ENCODE results near the gene ECHS1.
"Not testable (repeated sequence)": the region's sequence is repeated elsewhere in the genome, so short reads cannot be mapped to it uniquely, and the experiment has no call there.

The ECHS1 gene

GRCh38 chr10:133379801-133380666 lies 6.9 kb upstream of the ECHS1 start:
- no peak for TF ChIP-seq CTCF (IDR thresholded peaks at IDR 0.05; ENCODE audit: control extremely low read depth, extremely low read depth, low read depth, missing control alignments)
- POLR2A ChIA-PET: interaction anchor here (0.6 kb wide), 1 partner anchor 11 kb away, joined by 3 read pairs; no protein-coding TSS in a partner anchor
- no peak for DNase-seq (ENCODE audit: extremely low spot score)
- CTCF ChIA-PET: interaction anchor here (1.0 to 1.4 kb wide), 2 partner anchors 11 to 50 kb away, joined by 3 to 4 read pairs; no protein-coding TSS in a partner anchor

GRCh38 chr10:133379152-133379800 lies 6.1 kb upstream of the ECHS1 start, which contains the start of gene PAOX:
TSS of gene PAOX (plus strand) at chr10:133379262. CDS start at chr10:133379317, 55 bp downstream.
- CTCF ChIA-PET: interaction anchor here (1.0 to 3.4 kb wide), 2 partner anchors 10 to 50 kb away, joined by 4 to 12 read pairs; no protein-coding TSS in a partner anchor
- POLR2A ChIA-PET: no interaction called here
- TF ChIP-seq CTCF (IDR thresholded peaks at IDR 0.05; ENCODE audit: control extremely low read depth, extremely low read depth, low read depth, missing control alignments): no peak
- DNase-seq (ENCODE audit: extremely low spot score): peak; percentile 84

- CTCF ChIA-PET: interaction anchor here (1.4 to 3.4 kb wide), 2 partner anchors 11 to 18 kb away, joined by 3 to 12 read pairs; no protein-coding TSS in a partner anchor
- POLR2A ChIA-PET: no interaction called here
These were observed 5.3 kb upstream of the ECHS1 start for GRCh38 chr10:133378251-133379096.

GRCh38 chr10:133377818-133378250 lies 4.7 kb upstream of the ECHS1 start:
- ChIA-PET POLR2A (no interaction called here), CTCF (interaction anchor here (1.0 to 3.4 kb wide), 4 partner anchors 12 to 48 kb away, joined by 3 to 12 read pairs (median 4); no protein-coding TSS in a partner anchor)
- no peak for DNase-seq (ENCODE audit: extremely low spot score)
- TF ChIP-seq CTCF (IDR thresholded peaks at IDR 0.05; ENCODE audit: control extremely low read depth, extremely low read depth, low read depth, missing control alignments): no peak

More at GRCh38 chr10:133378251-133379096, 5.3 kb upstream of the ECHS1 start:
- no peak for TF ChIP-seq CTCF (IDR thresholded peaks at IDR 0.05; ENCODE audit: control extremely low read depth, extremely low read depth, low read depth, missing control alignments)
- DNase-seq (ENCODE audit: extremely low spot score): peak; percentile 70

GRCh38 chr10:133377025-133377817 lies 4.1 kb upstream of the ECHS1 start:
- ChIA-PET CTCF (interaction anchor here (1.0 to 3.4 kb wide), 5 partner anchors 12 to 48 kb away, joined by 3 to 12 read pairs (median 3); partner anchors contain the start of gene PRAP1), POLR2A (interaction anchor here (0.6 kb wide), 1 partner anchor 102 kb away, joined by 3 read pairs; no protein-coding TSS in a partner anchor)

GRCh38 chr10:133376183-133376582 lies 3.0 kb upstream of the ECHS1 start:
- CTCF ChIA-PET: interaction anchor here (1.0 to 3.4 kb wide), 3 partner anchors 14 to 47 kb away, joined by 3 to 12 read pairs (median 5); partner anchors contain the start of gene PRAP1

More at GRCh38 chr10:133377025-133377817, 4.1 kb upstream of the ECHS1 start:
- DNase-seq (ENCODE audit: extremely low spot score): no peak
- TF ChIP-seq CTCF (IDR thresholded peaks at IDR 0.05; ENCODE audit: control extremely low read depth, extremely low read depth, low read depth, missing control alignments): no peak

More at GRCh38 chr10:133376183-133376582, 3.0 kb upstream of the ECHS1 start:
- POLR2A ChIA-PET; DNase-seq (ENCODE audit: extremely low spot score): not testable (repeated sequence)

Measured in GM10248 (cell line).